Adrenal gland (tissue), 5 donors: Measurements from ENCODE around the gene ATRIP.

Experiments used
- POLR2A ChIP-seq, 2 donors: fragments of 450-650 bp; IDR thresholded peaks; one replicate each; pipeline ENCODE4 v1.6.1; 2017; ENCODE audit warnings: antibody characterized with exemption in 2 of 2, mild to moderate bottlenecking in 2 of 2, moderate library complexity in 1 of 2
- TF ChIP-seq, protein P1 (sequence below), 6 experiments: fragments of 450-650 bp in 4 of 6; fragments of 200-600 bp in 2 of 6; sonication (generic) in 1 of 6; IDR thresholded peaks; 1 replicate in 5 of 6; 2 replicates in 1 of 6; pipeline versions ENCODE4 v1.5.1 to v1.8.0; 2016 to 2021; ENCODE audit warnings: antibody characterized with exemption in 6 of 6, mild to moderate bottlenecking in 2 of 6, moderate library complexity in 1 of 6
- donor health status: DM: no; HTN: no; CAD: no.

- TF ChIP-seq POLR2A (IDR thresholded peaks at IDR 0.05) = no peak
- TF ChIP-seq, protein P1, sequence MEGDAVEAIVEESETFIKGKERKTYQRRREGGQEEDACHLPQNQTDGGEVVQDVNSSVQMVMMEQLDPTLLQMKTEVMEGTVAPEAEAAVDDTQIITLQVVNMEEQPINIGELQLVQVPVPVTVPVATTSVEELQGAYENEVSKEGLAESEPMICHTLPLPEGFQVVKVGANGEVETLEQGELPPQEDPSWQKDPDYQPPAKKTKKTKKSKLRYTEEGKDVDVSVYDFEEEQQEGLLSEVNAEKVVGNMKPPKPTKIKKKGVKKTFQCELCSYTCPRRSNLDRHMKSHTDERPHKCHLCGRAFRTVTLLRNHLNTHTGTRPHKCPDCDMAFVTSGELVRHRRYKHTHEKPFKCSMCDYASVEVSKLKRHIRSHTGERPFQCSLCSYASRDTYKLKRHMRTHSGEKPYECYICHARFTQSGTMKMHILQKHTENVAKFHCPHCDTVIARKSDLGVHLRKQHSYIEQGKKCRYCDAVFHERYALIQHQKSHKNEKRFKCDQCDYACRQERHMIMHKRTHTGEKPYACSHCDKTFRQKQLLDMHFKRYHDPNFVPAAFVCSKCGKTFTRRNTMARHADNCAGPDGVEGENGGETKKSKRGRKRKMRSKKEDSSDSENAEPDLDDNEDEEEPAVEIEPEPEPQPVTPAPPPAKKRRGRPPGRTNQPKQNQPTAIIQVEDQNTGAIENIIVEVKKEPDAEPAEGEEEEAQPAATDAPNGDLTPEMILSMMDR (IDR thresholded peaks at IDR 0.05) = no peak
These were observed 9.7 kb upstream of the ATRIP start for GRCh38 chr3:48436855-48437254.
